OCI-LY1 (cell line): ENCODE results near the gene FAM200C.

Experiments used
- CTCF ChIP-seq: fragments of 200-600 bp; sonication (generic), shearing (Covaris generic); IDR thresholded peaks from 2 replicates; pipeline ENCODE4 v1.5.1; 2017; ENCODE audit warnings: mild to moderate bottlenecking, antibody characterized with exemption, low read length, moderate library complexity, mixed read lengths
- EZH2 ChIP-seq: fragments of 200-600 bp; sonication (generic), shearing (Covaris generic); IDR thresholded peaks from 2 replicates; pipeline ENCODE4 v1.8.0; 2017; ENCODE audit warnings: borderline replicate concordance, mixed run types, mild to moderate bottlenecking, antibody characterized with exemption, low read length, moderate library complexity, mixed read lengths

GRCh38 chr5:160382346-160382745, 17.5 kb downstream of the FAM200C start:
- no peak for TF ChIP-seq CTCF
- no peak for TF ChIP-seq EZH2
